Liver (tissue), 3 donors: ENCODE measurements around the gene HARBI1.

Experiments used
- EGR1 ChIP-seq, 2 donors: IDR thresholded peaks; 2 replicates each; pipeline ENCODE4 v1.6.1; 2016 to 2018; ENCODE audit warnings: antibody characterized with exemption in 2 of 2, low read depth in 2 of 2
- GABPA ChIP-seq, 2 donors: IDR thresholded peaks in 1 of 2; conservative IDR thresholded peaks in 1 of 2; 2 replicates each; pipeline ENCODE4 v1.6.1; 2016; ENCODE audit warnings: antibody characterized with exemption in 2 of 2, mild to moderate bottlenecking in 1 of 2, moderate library complexity in 1 of 2
- HNF4G ChIP-seq: IDR thresholded peaks from 2 replicates; pipeline ENCODE4 v1.6.1; 2016; ENCODE audit warnings: antibody characterized with exemption
- MAX ChIP-seq: IDR thresholded peaks from 2 replicates; pipeline ENCODE4 v1.6.1; 2016; ENCODE audit warnings: antibody characterized with exemption
- NR2F2 ChIP-seq: IDR thresholded peaks from 2 replicates; pipeline ENCODE4 v1.6.1; 2016; ENCODE audit warnings: antibody characterized with exemption
- RAD21 ChIP-seq, 2 donors: IDR thresholded peaks; 2 replicates each; pipeline ENCODE4 v1.6.1; 2016; ENCODE audit warnings: antibody characterized with exemption in 2 of 2, mild to moderate bottlenecking in 2 of 2
- REST ChIP-seq: IDR thresholded peaks from 2 replicates; pipeline ENCODE4 v1.6.1; 2016; ENCODE audit warnings: antibody characterized with exemption, mild to moderate bottlenecking
- RXRA ChIP-seq, 2 donors: IDR thresholded peaks; 2 replicates each; pipeline ENCODE4 v1.6.1; 2017 to 2018; ENCODE audit warnings: antibody characterized with exemption in 2 of 2, mild to moderate bottlenecking in 1 of 2
- SP1 ChIP-seq: IDR thresholded peaks from 2 replicates; pipeline ENCODE4 v1.6.1; 2018; ENCODE audit warnings: antibody characterized with exemption, mild to moderate bottlenecking
- TAF1 ChIP-seq: conservative IDR thresholded peaks from 2 replicates; pipeline ENCODE4 v1.6.1; 2016; ENCODE audit warnings: antibody characterized with exemption, mild to moderate bottlenecking
- YY1 ChIP-seq: IDR thresholded peaks from 2 replicates; pipeline ENCODE4 v1.6.1; 2016; ENCODE audit warnings: antibody characterized with exemption, mild to moderate bottlenecking
- ZBTB33 ChIP-seq: IDR thresholded peaks from 2 replicates; pipeline ENCODE4 v1.6.1; 2016; ENCODE audit warnings: antibody characterized with exemption
- TF ChIP-seq, protein P1 (sequence below): fragments of 150-350 bp; IDR thresholded peaks from 2 replicates; pipeline ENCODE4 v1.5.1; 2017; ENCODE audit warnings: improper control_type of control experiment, low read depth, low read length; ENCODE audit not compliant: missing input control
- TF ChIP-seq, protein P2 (sequence below): IDR thresholded peaks from 2 replicates; pipeline ENCODE4 v1.6.1; 2016; ENCODE audit warnings: antibody characterized with exemption
- donor health status: healthy.
- donor health status: healthy.

- TF ChIP-seq, protein P1, sequence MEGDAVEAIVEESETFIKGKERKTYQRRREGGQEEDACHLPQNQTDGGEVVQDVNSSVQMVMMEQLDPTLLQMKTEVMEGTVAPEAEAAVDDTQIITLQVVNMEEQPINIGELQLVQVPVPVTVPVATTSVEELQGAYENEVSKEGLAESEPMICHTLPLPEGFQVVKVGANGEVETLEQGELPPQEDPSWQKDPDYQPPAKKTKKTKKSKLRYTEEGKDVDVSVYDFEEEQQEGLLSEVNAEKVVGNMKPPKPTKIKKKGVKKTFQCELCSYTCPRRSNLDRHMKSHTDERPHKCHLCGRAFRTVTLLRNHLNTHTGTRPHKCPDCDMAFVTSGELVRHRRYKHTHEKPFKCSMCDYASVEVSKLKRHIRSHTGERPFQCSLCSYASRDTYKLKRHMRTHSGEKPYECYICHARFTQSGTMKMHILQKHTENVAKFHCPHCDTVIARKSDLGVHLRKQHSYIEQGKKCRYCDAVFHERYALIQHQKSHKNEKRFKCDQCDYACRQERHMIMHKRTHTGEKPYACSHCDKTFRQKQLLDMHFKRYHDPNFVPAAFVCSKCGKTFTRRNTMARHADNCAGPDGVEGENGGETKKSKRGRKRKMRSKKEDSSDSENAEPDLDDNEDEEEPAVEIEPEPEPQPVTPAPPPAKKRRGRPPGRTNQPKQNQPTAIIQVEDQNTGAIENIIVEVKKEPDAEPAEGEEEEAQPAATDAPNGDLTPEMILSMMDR, result no peak
- TF ChIP-seq, protein P2, sequence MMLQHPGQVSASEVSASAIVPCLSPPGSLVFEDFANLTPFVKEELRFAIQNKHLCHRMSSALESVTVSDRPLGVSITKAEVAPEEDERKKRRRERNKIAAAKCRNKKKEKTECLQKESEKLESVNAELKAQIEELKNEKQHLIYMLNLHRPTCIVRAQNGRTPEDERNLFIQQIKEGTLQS, result no peak
- TF ChIP-seq REST (no peak), RXRA (IDR thresholded peaks at IDR 0.05) (no peak), YY1 (no peak), GABPA (IDR thresholded peaks at IDR 0.05 in 1 of 2, conservative IDR thresholded peaks at IDR 0.05 in 1 of 2) (no peak), NR2F2 (no peak), TAF1 (no peak), ZBTB33 (no peak), RAD21 (IDR thresholded peaks at IDR 0.05) (no peak), EGR1 (IDR thresholded peaks at IDR 0.05; ENCODE audit: low read depth in 2 of 2) (no peak), HNF4G (no peak), SP1 (no peak), MAX (no peak)
Observed at GRCh38 chr11:46635557-46636139, 18.6 kb upstream of the HARBI1 start.
